Measurements from ENCODE around the gene NPFFR2. TPM values are rescaled to one million over a fixed set of nuclear protein-coding genes. Genes with fewer than 3 reads are reported as not detected.

NPFFR2 gene
- total RNA-seq: not detected

- H3K9me3 ChIP-seq (ENCODE audit: control insufficient read depth in 3 of 3, low read length in 3 of 3): no peaks in the 10 kb centered on the region
- no peaks in the 10 kb centered on the region for H3K4me1 ChIP-seq (ENCODE audit: control insufficient read depth in 3 of 3, insufficient read depth in 3 of 3, low read length in 3 of 3)
- H3K4me3 ChIP-seq (ENCODE audit: low read length in 3 of 3): peak within 1 kb of the TSS in 1 of 3 donors; percentile 26
- H3K27me3 ChIP-seq (ENCODE audit: control insufficient read depth in 3 of 3, insufficient read depth in 3 of 3, low read length in 3 of 3): peaks cover 7 to 12% (median 8%) of the 10 kb centered on the region in 3 donors
- no peak within 1 kb of the TSS for H3K9ac ChIP-seq (ENCODE audit: low read depth in 1 of 3, low read length in 3 of 3)
- H3K36me3 ChIP-seq (ENCODE audit: control insufficient read depth in 3 of 3, insufficient read depth in 3 of 3, low read length in 3 of 3): no peaks in the 10 kb centered on the region
- H3K27ac ChIP-seq (ENCODE audit: low read depth, low read length): no peak within 1 kb of the TSS
These were observed at the start of gene NPFFR2 for GRCh38 chr4:72031868-72032608. Gene NPFFR2, plus strand, starts transcription at chr4:72032000. Its CDS starts 96,592 bp downstream, at chr4:72128592.

GRCh38 chr4:71992571-71993312 is 39.1 kb upstream of the NPFFR2 start:
- no peak overlapping the region for H3K9ac ChIP-seq (ENCODE audit: low read depth in 1 of 3, low read length in 3 of 3)
- H3K36me3 ChIP-seq (ENCODE audit: control insufficient read depth in 3 of 3, insufficient read depth in 3 of 3, low read length in 3 of 3): no peaks in the 10 kb centered on the region
- H3K9me3 ChIP-seq (ENCODE audit: control insufficient read depth in 3 of 3, low read length in 3 of 3): no peaks in the 10 kb centered on the region
- H3K4me3 ChIP-seq (ENCODE audit: low read length in 3 of 3): no peak overlapping the region
- no peaks in the 10 kb centered on the region for H3K27me3 ChIP-seq (ENCODE audit: control insufficient read depth in 3 of 3, insufficient read depth in 3 of 3, low read length in 3 of 3)
- H3K4me1 ChIP-seq (ENCODE audit: control insufficient read depth in 3 of 3, insufficient read depth in 3 of 3, low read length in 3 of 3): no peaks in the 10 kb centered on the region
- H3K27ac ChIP-seq (ENCODE audit: low read depth, low read length): no peak overlapping the region

GRCh38 chr4:71994559-71994958 is 37.2 kb upstream of the NPFFR2 start:
- Histone ChIP-seq H3K27ac (ENCODE audit: low read depth, low read length) (no peak overlapping the region), H3K9ac (ENCODE audit: low read depth in 1 of 3, low read length in 3 of 3) (no peak overlapping the region), H3K27me3 (ENCODE audit: control insufficient read depth in 3 of 3, insufficient read depth in 3 of 3, low read length in 3 of 3) (no peaks in the 10 kb centered on the region), H3K36me3 (ENCODE audit: control insufficient read depth in 3 of 3, insufficient read depth in 3 of 3, low read length in 3 of 3) (no peaks in the 10 kb centered on the region), H3K9me3 (ENCODE audit: control insufficient read depth in 3 of 3, low read length in 3 of 3) (no peaks in the 10 kb centered on the region), H3K4me1 (ENCODE audit: control insufficient read depth in 3 of 3, insufficient read depth in 3 of 3, low read length in 3 of 3) (no peaks in the 10 kb centered on the region), H3K4me3 (ENCODE audit: low read length in 3 of 3) (no peak overlapping the region)

GRCh38 chr4:71995297-71995696 is 36.5 kb upstream of the NPFFR2 start:
- Histone ChIP-seq H3K9ac (ENCODE audit: low read depth in 1 of 3, low read length in 3 of 3) (no peak overlapping the region), H3K27ac (ENCODE audit: low read depth, low read length) (no peak overlapping the region), H3K9me3 (ENCODE audit: control insufficient read depth in 3 of 3, low read length in 3 of 3) (no peaks in the 10 kb centered on the region), H3K27me3 (ENCODE audit: control insufficient read depth in 3 of 3, insufficient read depth in 3 of 3, low read length in 3 of 3) (no peaks in the 10 kb centered on the region), H3K4me1 (ENCODE audit: control insufficient read depth in 3 of 3, insufficient read depth in 3 of 3, low read length in 3 of 3) (no peaks in the 10 kb centered on the region), H3K36me3 (ENCODE audit: control insufficient read depth in 3 of 3, insufficient read depth in 3 of 3, low read length in 3 of 3) (no peaks in the 10 kb centered on the region), H3K4me3 (ENCODE audit: low read length in 3 of 3) (no peak overlapping the region)

GRCh38 chr4:72006586-72006985 is 25.2 kb upstream of the NPFFR2 start:
- Histone ChIP-seq H3K4me1 (ENCODE audit: control insufficient read depth in 3 of 3, insufficient read depth in 3 of 3, low read length in 3 of 3) (no peaks in the 10 kb centered on the region), H3K9me3 (ENCODE audit: control insufficient read depth in 3 of 3, low read length in 3 of 3) (no peaks in the 10 kb centered on the region), H3K27ac (ENCODE audit: low read depth, low read length) (no peak overlapping the region), H3K9ac (ENCODE audit: low read depth in 1 of 3, low read length in 3 of 3) (no peak overlapping the region), H3K36me3 (ENCODE audit: control insufficient read depth in 3 of 3, insufficient read depth in 3 of 3, low read length in 3 of 3) (no peaks in the 10 kb centered on the region), H3K27me3 (ENCODE audit: control insufficient read depth in 3 of 3, insufficient read depth in 3 of 3, low read length in 3 of 3) (no peaks in the 10 kb centered on the region), H3K4me3 (ENCODE audit: low read length in 3 of 3) (no peak overlapping the region)

- Histone ChIP-seq H3K4me1 (ENCODE audit: control insufficient read depth in 3 of 3, insufficient read depth in 3 of 3, low read length in 3 of 3) (no peaks in the 10 kb centered on the region), H3K4me3 (ENCODE audit: low read length in 3 of 3) (no peak overlapping the region), H3K9me3 (ENCODE audit: control insufficient read depth in 3 of 3, low read length in 3 of 3) (no peaks in the 10 kb centered on the region), H3K36me3 (ENCODE audit: control insufficient read depth in 3 of 3, insufficient read depth in 3 of 3, low read length in 3 of 3) (no peaks in the 10 kb centered on the region), H3K9ac (ENCODE audit: low read depth in 1 of 3, low read length in 3 of 3) (no peak overlapping the region), H3K27me3 (ENCODE audit: control insufficient read depth in 3 of 3, insufficient read depth in 3 of 3, low read length in 3 of 3) (no peaks in the 10 kb centered on the region), H3K27ac (ENCODE audit: low read depth, low read length) (no peak overlapping the region)
These were observed 19.9 kb upstream of the NPFFR2 start for GRCh38 chr4:72011906-72012305.

GRCh38 chr4:72016011-72016410 is 15.8 kb upstream of the NPFFR2 start:
- H3K4me1 ChIP-seq (ENCODE audit: control insufficient read depth in 3 of 3, insufficient read depth in 3 of 3, low read length in 3 of 3): no peaks in the 10 kb centered on the region
- H3K27ac ChIP-seq (ENCODE audit: low read depth, low read length): no peak overlapping the region

GRCh38 chr4:72019688-72020087 is 12.1 kb upstream of the NPFFR2 start:
- Histone ChIP-seq H3K36me3 (ENCODE audit: control insufficient read depth in 3 of 3, insufficient read depth in 3 of 3, low read length in 3 of 3) (no peaks in the 10 kb centered on the region), H3K4me3 (ENCODE audit: low read length in 3 of 3) (no peak overlapping the region), H3K4me1 (ENCODE audit: control insufficient read depth in 3 of 3, insufficient read depth in 3 of 3, low read length in 3 of 3) (no peaks in the 10 kb centered on the region), H3K27me3 (ENCODE audit: control insufficient read depth in 3 of 3, insufficient read depth in 3 of 3, low read length in 3 of 3) (no peaks in the 10 kb centered on the region), H3K27ac (ENCODE audit: low read depth, low read length) (no peak overlapping the region), H3K9me3 (ENCODE audit: control insufficient read depth in 3 of 3, low read length in 3 of 3) (peaks cover 0 to 3% (median 0%) of the 10 kb centered on the region in 3 donors), H3K9ac (ENCODE audit: low read depth in 1 of 3, low read length in 3 of 3) (no peak overlapping the region)

More at GRCh38 chr4:72016011-72016410, 15.8 kb upstream of the NPFFR2 start:
- H3K9ac ChIP-seq (ENCODE audit: low read depth in 1 of 3, low read length in 3 of 3): no peak overlapping the region
- no peaks in the 10 kb centered on the region for H3K27me3 ChIP-seq (ENCODE audit: control insufficient read depth in 3 of 3, insufficient read depth in 3 of 3, low read length in 3 of 3)
- no peaks in the 10 kb centered on the region for H3K36me3 ChIP-seq (ENCODE audit: control insufficient read depth in 3 of 3, insufficient read depth in 3 of 3, low read length in 3 of 3)
- H3K9me3 ChIP-seq (ENCODE audit: control insufficient read depth in 3 of 3, low read length in 3 of 3): no peaks in the 10 kb centered on the region
- H3K4me3 ChIP-seq (ENCODE audit: low read length in 3 of 3): no peak overlapping the region

- H3K9me3 ChIP-seq (ENCODE audit: control insufficient read depth in 3 of 3, low read length in 3 of 3): peaks cover 0 to 3% (median 0%) of the 10 kb centered on the region in 3 donors
- no peak overlapping the region for H3K9ac ChIP-seq (ENCODE audit: low read depth in 1 of 3, low read length in 3 of 3)
- H3K27ac ChIP-seq (ENCODE audit: low read depth, low read length): no peak overlapping the region
- no peaks in the 10 kb centered on the region for H3K4me1 ChIP-seq (ENCODE audit: control insufficient read depth in 3 of 3, insufficient read depth in 3 of 3, low read length in 3 of 3)
- no peaks in the 10 kb centered on the region for H3K27me3 ChIP-seq (ENCODE audit: control insufficient read depth in 3 of 3, insufficient read depth in 3 of 3, low read length in 3 of 3)
- H3K36me3 ChIP-seq (ENCODE audit: control insufficient read depth in 3 of 3, insufficient read depth in 3 of 3, low read length in 3 of 3): no peaks in the 10 kb centered on the region
- no peak overlapping the region for H3K4me3 ChIP-seq (ENCODE audit: low read length in 3 of 3)
These were observed 9.2 kb upstream of the NPFFR2 start for GRCh38 chr4:72022553-72022952.

GRCh38 chr4:72055566-72055965 is 23.8 kb downstream of the NPFFR2 start:
- no peaks in the 10 kb centered on the region for H3K27me3 ChIP-seq (ENCODE audit: control insufficient read depth in 3 of 3, insufficient read depth in 3 of 3, low read length in 3 of 3)
- no peaks in the 10 kb centered on the region for H3K9me3 ChIP-seq (ENCODE audit: control insufficient read depth in 3 of 3, low read length in 3 of 3)
- no peak overlapping the region for H3K9ac ChIP-seq (ENCODE audit: low read depth in 1 of 3, low read length in 3 of 3)
- H3K4me1 ChIP-seq (ENCODE audit: control insufficient read depth in 3 of 3, insufficient read depth in 3 of 3, low read length in 3 of 3): no peaks in the 10 kb centered on the region
- no peak overlapping the region for H3K4me3 ChIP-seq (ENCODE audit: low read length in 3 of 3)
- no peak overlapping the region for H3K27ac ChIP-seq (ENCODE audit: low read depth, low read length)
- no peaks in the 10 kb centered on the region for H3K36me3 ChIP-seq (ENCODE audit: control insufficient read depth in 3 of 3, insufficient read depth in 3 of 3, low read length in 3 of 3)

Data from skeletal muscle tissue (tissue), 4 donors.